ENCODE data around the gene CASKIN1. TPM values are rescaled to one million over a fixed set of nuclear protein-coding genes. Genes with fewer than 3 reads are reported as not detected.
"Not testable (repeated sequence)": the region's sequence is repeated elsewhere in the genome, so short reads cannot be mapped to it uniquely, and the experiment has no call there.

CASKIN1 gene
- total RNA-seq, 3 donors from 2014 or later (not counting 1 experiment from before 2014, with no cell fraction given): not detected

DNA sequence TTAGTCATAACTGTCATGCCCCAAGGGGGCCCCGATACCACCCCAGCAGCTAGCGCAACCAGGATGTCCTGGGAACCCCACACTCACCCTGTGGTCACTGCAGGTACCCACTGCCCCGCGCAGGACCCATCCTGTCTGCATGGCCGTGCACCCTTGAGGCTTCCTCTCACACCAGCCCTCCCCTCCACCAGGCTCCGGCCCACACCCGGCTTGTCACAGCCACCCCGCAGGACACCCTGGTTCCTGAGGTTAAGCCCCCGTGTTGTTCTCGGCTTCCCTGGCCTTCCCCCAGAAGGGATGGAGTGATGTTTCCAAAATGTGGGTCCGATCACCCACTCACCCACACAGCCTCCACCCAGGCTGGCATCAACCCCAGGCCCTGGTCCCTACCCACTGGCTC is 47.4 kb upstream of the CASKIN1 start:
- Mint-ChIP-seq H3K4me3 (no peak overlapping the region), H3K36me3 (no peaks in the 10 kb centered on the region), H3K27ac (no peak overlapping the region), H3K9me3 (no peaks in the 10 kb centered on the region), H3K27me3 (ENCODE audit: low read depth in 2 of 2) (no peaks in the 10 kb centered on the region), H3K4me1 (no peaks in the 10 kb centered on the region)
- 93% methylated on average over 11 of the region's 11 CpGs for WGBS (ENCODE audit: insufficient coverage)
- no peaks in the 10 kb centered on the region for H3K4me1 ChIP-seq (ENCODE audit: control insufficient read depth, insufficient read depth, low read length)
- H3K36me3 ChIP-seq (ENCODE audit: control insufficient read depth, insufficient read depth, low read length): peaks cover 29% of the 10 kb centered on the region
- intact Hi-C loops (cut with micrococcal nuclease): no loop called here
- H3K27ac ChIP-seq (ENCODE audit: low read length): no peak overlapping the region
- ATAC-seq: no peak
- no peaks in the 10 kb centered on the region for H3K27me3 ChIP-seq (ENCODE audit: control insufficient read depth, insufficient read depth, low read length)
- H3K9me3 ChIP-seq (ENCODE audit: control insufficient read depth, insufficient read depth, low read length): no peaks in the 10 kb centered on the region
- TF ChIP-seq, protein P1, sequence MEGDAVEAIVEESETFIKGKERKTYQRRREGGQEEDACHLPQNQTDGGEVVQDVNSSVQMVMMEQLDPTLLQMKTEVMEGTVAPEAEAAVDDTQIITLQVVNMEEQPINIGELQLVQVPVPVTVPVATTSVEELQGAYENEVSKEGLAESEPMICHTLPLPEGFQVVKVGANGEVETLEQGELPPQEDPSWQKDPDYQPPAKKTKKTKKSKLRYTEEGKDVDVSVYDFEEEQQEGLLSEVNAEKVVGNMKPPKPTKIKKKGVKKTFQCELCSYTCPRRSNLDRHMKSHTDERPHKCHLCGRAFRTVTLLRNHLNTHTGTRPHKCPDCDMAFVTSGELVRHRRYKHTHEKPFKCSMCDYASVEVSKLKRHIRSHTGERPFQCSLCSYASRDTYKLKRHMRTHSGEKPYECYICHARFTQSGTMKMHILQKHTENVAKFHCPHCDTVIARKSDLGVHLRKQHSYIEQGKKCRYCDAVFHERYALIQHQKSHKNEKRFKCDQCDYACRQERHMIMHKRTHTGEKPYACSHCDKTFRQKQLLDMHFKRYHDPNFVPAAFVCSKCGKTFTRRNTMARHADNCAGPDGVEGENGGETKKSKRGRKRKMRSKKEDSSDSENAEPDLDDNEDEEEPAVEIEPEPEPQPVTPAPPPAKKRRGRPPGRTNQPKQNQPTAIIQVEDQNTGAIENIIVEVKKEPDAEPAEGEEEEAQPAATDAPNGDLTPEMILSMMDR (IDR thresholded peaks at IDR 0.05): no peak
- H3K4me3 ChIP-seq (ENCODE audit: low read length): no peak overlapping the region
- no peak for DNase-seq

DNA sequence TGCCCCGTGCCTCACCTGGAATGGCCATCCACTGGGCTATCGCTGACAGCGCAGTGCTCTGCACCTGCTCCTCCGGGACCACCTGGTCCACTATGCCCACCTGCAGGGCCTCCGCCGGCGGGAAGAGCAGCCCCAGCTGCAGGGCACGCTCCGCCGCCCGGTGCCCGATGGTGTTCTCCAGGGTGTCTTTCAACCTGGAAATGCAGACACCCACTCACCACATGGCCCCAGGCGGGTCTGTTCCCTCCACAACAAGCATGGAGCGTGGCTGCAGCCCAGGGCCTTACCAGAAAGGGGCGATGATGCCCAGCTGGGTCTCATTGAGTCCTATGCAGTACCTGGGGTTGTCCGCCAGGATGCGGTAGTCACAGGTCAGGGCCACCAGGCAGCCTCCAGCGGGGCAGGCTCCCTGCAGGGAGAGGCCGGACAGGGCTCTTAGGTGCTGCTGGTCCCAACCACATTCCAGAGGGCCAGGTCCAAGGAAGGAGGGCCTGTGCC is 46.7 kb upstream of the CASKIN1 start:
- WGBS (ENCODE audit: insufficient coverage): 97% methylated on average over 19 of the region's 19 CpGs
- H3K36me3 ChIP-seq (ENCODE audit: control insufficient read depth, insufficient read depth, low read length): peaks cover 29% of the 10 kb centered on the region
- Mint-ChIP-seq H3K36me3 (no peaks in the 10 kb centered on the region), H3K27ac (no peak overlapping the region), H3K27me3 (ENCODE audit: low read depth in 2 of 2) (no peaks in the 10 kb centered on the region), H3K9me3 (no peaks in the 10 kb centered on the region), H3K4me1 (no peaks in the 10 kb centered on the region), H3K4me3 (no peak overlapping the region)
- TF ChIP-seq, protein P1 (IDR thresholded peaks at IDR 0.05): no peak
- DNase-seq: no peak
- intact Hi-C loops (cut with micrococcal nuclease): no loop called here
- no peaks in the 10 kb centered on the region for H3K9me3 ChIP-seq (ENCODE audit: control insufficient read depth, insufficient read depth, low read length)
- ATAC-seq: no peak
- H3K4me1 ChIP-seq (ENCODE audit: control insufficient read depth, insufficient read depth, low read length): no peaks in the 10 kb centered on the region
- H3K27ac ChIP-seq (ENCODE audit: low read length): no peak overlapping the region
- no peaks in the 10 kb centered on the region for H3K27me3 ChIP-seq (ENCODE audit: control insufficient read depth, insufficient read depth, low read length)
- H3K4me3 ChIP-seq (ENCODE audit: low read length): no peak overlapping the region

- Histone ChIP-seq H3K9me3 (ENCODE audit: control insufficient read depth, insufficient read depth, low read length) (no peaks in the 10 kb centered on the region), H3K27ac (ENCODE audit: low read length) (no peak overlapping the region), H3K27me3 (ENCODE audit: control insufficient read depth, insufficient read depth, low read length) (no peaks in the 10 kb centered on the region), H3K4me1 (ENCODE audit: control insufficient read depth, insufficient read depth, low read length) (no peaks in the 10 kb centered on the region), H3K36me3 (ENCODE audit: control insufficient read depth, insufficient read depth, low read length) (peaks cover 29% of the 10 kb centered on the region), H3K4me3 (ENCODE audit: low read length) (no peak overlapping the region)
- no peak overlapping the region for H3K27ac Mint-ChIP-seq
- intact Hi-C loops (cut with micrococcal nuclease): no loop called here
- no peaks in the 10 kb centered on the region for H3K27me3 Mint-ChIP-seq (ENCODE audit: low read depth in 2 of 2)
- H3K9me3 Mint-ChIP-seq: no peaks in the 10 kb centered on the region
- H3K36me3 Mint-ChIP-seq: no peaks in the 10 kb centered on the region
- TF ChIP-seq, protein P1 (IDR thresholded peaks at IDR 0.05): no peak
- H3K4me1 Mint-ChIP-seq: no peaks in the 10 kb centered on the region
- no peak overlapping the region for H3K4me3 Mint-ChIP-seq
- DNase-seq: no peak
- no peak for ATAC-seq
- 89% methylated on average over 11 of the region's 11 CpGs for WGBS (ENCODE audit: insufficient coverage)
These were observed 46.2 kb upstream of the CASKIN1 start for GRCh38 chr16:2242598-2242997.

GRCh38 chr16:2240331-2240730 is 43.9 kb upstream of the CASKIN1 start:
- H3K27ac Mint-ChIP-seq; H3K27me3 Mint-ChIP-seq (ENCODE audit: low read depth in 2 of 2); ATAC-seq; H3K4me1 Mint-ChIP-seq; H3K9me3 Mint-ChIP-seq; H3K27me3 ChIP-seq (ENCODE audit: control insufficient read depth, insufficient read depth, low read length); H3K4me3 Mint-ChIP-seq; H3K9me3 ChIP-seq (ENCODE audit: control insufficient read depth, insufficient read depth, low read length); H3K27ac ChIP-seq (ENCODE audit: low read length); H3K4me3 ChIP-seq (ENCODE audit: low read length); H3K36me3 Mint-ChIP-seq; DNase-seq; intact Hi-C loops (cut with micrococcal nuclease): not testable (repeated sequence)
- 98% methylated on average over 8 of the region's 9 CpGs for WGBS (ENCODE audit: insufficient coverage)
- peaks cover 23% of the 10 kb centered on the region for H3K36me3 ChIP-seq (ENCODE audit: control insufficient read depth, insufficient read depth, low read length)
- H3K4me1 ChIP-seq (ENCODE audit: control insufficient read depth, insufficient read depth, low read length): peaks cover 13% of the 10 kb centered on the region

Measured in natural killer cell (primary cell).